ENCODE measurements around the gene PAX8.

The PAX8 gene

DNA sequence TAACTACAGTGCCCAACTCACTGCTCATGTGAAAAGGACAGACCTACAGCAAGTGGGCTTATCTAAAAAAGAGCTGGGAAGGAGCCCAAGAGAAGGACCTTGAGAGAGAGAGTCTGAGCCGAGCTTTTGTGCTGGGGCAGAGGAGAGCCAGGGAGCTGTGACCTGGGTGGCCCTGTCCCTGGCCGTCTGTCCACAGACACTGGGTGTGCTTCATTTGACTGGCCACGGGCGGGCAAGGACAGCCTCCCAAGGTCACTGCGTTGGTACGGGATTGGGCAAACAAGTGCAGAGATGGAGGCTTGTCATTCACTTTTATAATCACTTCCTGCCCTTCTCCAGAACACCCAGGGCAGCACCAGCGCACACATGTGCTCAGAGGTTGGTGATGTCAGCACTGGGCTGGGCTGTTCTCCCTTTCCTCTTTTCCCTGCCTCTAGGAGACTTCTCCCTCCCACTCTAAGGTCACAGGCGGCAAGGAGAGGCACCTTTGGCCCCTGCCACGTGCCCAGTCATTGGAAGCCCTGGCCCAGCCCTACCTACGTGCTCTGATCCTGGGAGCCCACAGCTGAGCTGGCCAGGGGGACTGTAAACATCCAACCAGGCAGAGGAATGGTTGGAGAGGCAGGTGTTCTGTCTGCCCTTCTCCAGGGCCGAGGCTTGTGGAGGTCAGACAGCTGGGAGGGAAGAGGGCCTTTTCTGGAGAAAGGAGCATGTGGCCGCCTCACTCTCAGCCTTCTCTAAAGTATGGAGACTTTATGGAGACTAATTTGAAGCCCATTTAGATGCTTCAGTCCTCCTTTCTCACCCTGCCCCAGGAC, 111.4 kb downstream of the PAX8 start:
- DNase-seq (ENCODE audit: low read depth) = no peak

- no peak for DNase-seq (ENCODE audit: low read depth)
These were observed 112.5 kb downstream of the PAX8 start for GRCh38 chr2:113166187-113166645.
